Fibroblast of mammary gland (primary cell): ENCODE data around the gene ALDH1A2.

Source experiments
- DNase-seq: peaks from one replicate; pipeline ENCODE4 v3.0.0-alpha.2; 2010; ENCODE audit warnings: low read depth
- H3K4me3 ChIP-seq: 2 replicates; pipeline ENCODE4 v1.5.1; 2011; ENCODE audit warnings: low read depth, mild to moderate bottlenecking, low read length, moderate library complexity; ENCODE audit not compliant: control insufficient read depth
- CTCF ChIP-seq: conservative IDR thresholded peaks from 2 replicates; pipeline ENCODE4 v1.5.1; 2011; ENCODE audit warnings: low read depth, low read length, inconsistent platforms; ENCODE audit not compliant: control insufficient read depth, insufficient read depth

Gene ALDH1A2

DNA sequence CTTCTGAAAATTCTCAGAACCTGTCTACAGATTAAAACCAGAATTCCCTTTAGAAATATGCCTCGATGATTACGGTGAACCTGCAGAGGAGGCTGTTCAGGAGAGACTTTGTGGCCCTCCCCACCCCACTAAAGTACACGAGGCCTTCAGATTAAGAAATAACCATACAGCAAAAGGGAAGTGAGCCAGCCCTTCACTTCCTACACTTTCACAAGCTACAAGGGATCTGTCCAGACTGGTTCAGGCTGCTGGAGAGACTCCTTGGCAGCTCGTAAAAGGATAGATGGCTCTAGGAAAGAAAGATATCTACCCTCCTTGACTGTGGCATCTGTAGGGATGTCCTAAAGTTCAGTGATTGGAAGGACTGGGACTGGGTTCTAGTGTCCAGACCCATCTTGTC is 102.6 kb downstream of the ALDH1A2 start:
- H3K4me3 ChIP-seq: no peak overlapping the region
- no peak for TF ChIP-seq CTCF
- DNase-seq: no peak

- DNase-seq: no peak
- no peak for TF ChIP-seq CTCF
- H3K4me3 ChIP-seq: no peak overlapping the region
Observed at GRCh38 chr15:57961919-57962318, 103.6 kb downstream of the ALDH1A2 start.

DNA sequence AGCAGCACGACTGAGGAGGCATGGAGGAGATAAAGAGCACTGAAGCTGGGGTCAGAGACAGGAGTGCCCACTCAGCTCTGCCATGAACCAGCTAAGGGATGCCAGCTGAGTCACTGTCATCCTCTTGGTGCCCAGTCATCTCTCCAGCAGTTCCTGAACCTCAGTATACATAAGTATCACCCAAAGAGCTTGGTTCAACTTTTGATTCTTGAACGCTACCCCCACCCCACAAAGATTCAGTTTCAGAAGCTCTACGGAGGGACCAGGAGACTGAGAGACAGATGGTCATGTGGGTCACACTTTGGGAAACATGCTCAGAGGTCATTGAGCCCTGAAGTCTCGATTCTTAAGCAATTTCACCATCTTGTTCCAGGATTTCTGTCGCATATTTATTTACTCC is 108.4 kb downstream of the ALDH1A2 start:
- no peak overlapping the region for H3K4me3 ChIP-seq
- DNase-seq: no peak
- TF ChIP-seq CTCF: no peak

- no peak for DNase-seq
- H3K4me3 ChIP-seq: no peak overlapping the region
- no peak for TF ChIP-seq CTCF
Observed at GRCh38 chr15:57953874-57954273, 111.6 kb downstream of the ALDH1A2 start.

DNA sequence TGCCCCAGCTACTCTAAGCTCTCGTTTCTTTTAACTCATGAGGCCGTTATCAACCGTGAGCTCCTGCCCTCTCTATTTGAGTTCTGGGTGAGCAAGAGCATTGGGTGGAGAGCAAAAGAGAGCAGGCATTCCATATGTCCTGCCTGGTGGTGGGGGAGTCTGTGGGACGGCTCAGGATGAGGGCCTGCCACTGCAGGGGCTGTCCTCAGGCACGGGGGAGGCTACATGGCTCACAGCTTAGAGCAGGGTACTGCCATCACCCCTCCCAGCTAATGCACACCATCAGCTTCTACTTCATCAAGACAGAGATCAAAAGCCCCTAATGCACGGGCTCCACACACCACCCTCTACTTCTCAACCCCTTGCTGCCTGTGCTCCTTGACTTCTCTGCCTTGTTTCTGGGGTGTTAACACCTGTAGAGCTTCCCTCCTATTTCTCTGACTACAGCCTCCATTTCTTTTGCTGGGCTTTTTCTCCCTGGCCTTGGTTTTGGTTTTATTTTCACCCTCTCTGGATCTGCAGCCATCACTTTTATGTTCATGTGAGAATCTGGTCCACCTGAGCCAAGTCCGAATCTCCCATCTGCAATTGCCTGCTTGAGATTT is 114.1 kb downstream of the ALDH1A2 start:
- no peak overlapping the region for H3K4me3 ChIP-seq
- DNase-seq: no peak
- TF ChIP-seq CTCF: no peak

DNA sequence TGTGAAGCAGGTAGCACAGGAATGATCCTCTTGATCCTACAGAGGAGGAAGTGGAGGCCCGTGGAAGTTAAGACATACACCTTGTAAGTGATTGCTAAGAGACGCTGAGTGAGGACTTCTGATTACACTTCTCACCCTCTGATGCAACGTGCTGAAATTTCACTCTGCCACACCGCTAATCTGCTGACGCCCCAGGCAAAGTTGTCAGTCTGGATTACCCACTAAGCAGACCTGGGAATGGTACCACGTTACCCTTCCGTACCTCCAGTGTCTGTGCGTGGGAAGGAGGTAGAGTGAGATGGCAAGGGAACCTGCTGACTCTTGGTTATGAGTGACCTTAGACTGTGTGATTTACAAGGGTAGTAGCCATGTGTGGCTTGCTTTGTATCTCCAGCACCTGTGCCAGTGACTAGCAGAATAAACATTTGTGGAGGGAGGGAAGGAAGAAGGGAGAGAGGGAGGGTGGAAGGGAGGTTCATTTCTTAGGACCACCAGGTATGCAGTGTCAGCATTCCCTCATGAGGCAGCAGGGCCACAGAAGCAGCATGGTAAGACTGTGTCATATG is 115.0 kb downstream of the ALDH1A2 start:
- no peak for TF ChIP-seq CTCF
- no peak overlapping the region for H3K4me3 ChIP-seq
- no peak for DNase-seq
